ENCODE data around the gene HSPE1.

GRCh38 chr2:197495433-197496134 lies 4.6 kb upstream of the HSPE1 start:
- TF ChIP-seq POLR2A (IDR thresholded peaks at IDR 0.05) = no peak
- TF ChIP-seq, protein P1, sequence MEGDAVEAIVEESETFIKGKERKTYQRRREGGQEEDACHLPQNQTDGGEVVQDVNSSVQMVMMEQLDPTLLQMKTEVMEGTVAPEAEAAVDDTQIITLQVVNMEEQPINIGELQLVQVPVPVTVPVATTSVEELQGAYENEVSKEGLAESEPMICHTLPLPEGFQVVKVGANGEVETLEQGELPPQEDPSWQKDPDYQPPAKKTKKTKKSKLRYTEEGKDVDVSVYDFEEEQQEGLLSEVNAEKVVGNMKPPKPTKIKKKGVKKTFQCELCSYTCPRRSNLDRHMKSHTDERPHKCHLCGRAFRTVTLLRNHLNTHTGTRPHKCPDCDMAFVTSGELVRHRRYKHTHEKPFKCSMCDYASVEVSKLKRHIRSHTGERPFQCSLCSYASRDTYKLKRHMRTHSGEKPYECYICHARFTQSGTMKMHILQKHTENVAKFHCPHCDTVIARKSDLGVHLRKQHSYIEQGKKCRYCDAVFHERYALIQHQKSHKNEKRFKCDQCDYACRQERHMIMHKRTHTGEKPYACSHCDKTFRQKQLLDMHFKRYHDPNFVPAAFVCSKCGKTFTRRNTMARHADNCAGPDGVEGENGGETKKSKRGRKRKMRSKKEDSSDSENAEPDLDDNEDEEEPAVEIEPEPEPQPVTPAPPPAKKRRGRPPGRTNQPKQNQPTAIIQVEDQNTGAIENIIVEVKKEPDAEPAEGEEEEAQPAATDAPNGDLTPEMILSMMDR (IDR thresholded peaks at IDR 0.05) = no peak
